ENCODE measurements around the gene TMEM239.

GRCh38 chr20:2783908-2784566, 32.1 kb upstream of the TMEM239 start:
- TF ChIP-seq CTCF (conservative IDR thresholded peaks at IDR 0.05 in 1 of 2, IDR thresholded peaks at IDR 0.05 in 1 of 2; ENCODE audit: extremely low read depth in 1 of 2, insufficient read depth in 1 of 2, low read depth in 1 of 2, low read length in 2 of 2) (no peak), EZH2 (IDR thresholded peaks at IDR 0.05; ENCODE audit: borderline replicate concordance, low read length) (no peak)
